Liver (tissue), 3 donors: Measurements from ENCODE around the gene ASIC3.

Source experiments
- CTCF ChIP-seq: fragments of 150-350 bp; IDR thresholded peaks from 2 replicates; pipeline ENCODE4 v1.5.1; 2017; ENCODE audit warnings: improper control_type of control experiment, low read depth, low read length; ENCODE audit not compliant: missing input control
- JUND ChIP-seq, 2 donors: IDR thresholded peaks; 2 replicates each; pipeline ENCODE4 v1.6.1; 2016; ENCODE audit warnings: antibody characterized with exemption in 2 of 2
- MAX ChIP-seq: IDR thresholded peaks from 2 replicates; pipeline ENCODE4 v1.6.1; 2016; ENCODE audit warnings: antibody characterized with exemption
- REST ChIP-seq: IDR thresholded peaks from 2 replicates; pipeline ENCODE4 v1.6.1; 2016; ENCODE audit warnings: antibody characterized with exemption, mild to moderate bottlenecking
- SP1 ChIP-seq: IDR thresholded peaks from 2 replicates; pipeline ENCODE4 v1.6.1; 2018; ENCODE audit warnings: antibody characterized with exemption, mild to moderate bottlenecking
- TAF1 ChIP-seq: conservative IDR thresholded peaks from 2 replicates; pipeline ENCODE4 v1.6.1; 2016; ENCODE audit warnings: antibody characterized with exemption, mild to moderate bottlenecking
- donor health status: healthy.
- donor health status: healthy.

- TF ChIP-seq CTCF = no peak
- no peak for TF ChIP-seq SP1
- TF ChIP-seq MAX = no peak
- no peak for TF ChIP-seq TAF1
- TF ChIP-seq JUND (IDR thresholded peaks at IDR 0.05) = no peak
- TF ChIP-seq REST = no peak
These were observed 16.7 kb downstream of the ASIC3 start for GRCh38 chr7:151064993-151065392.
